ENCODE measurements around the gene TCTN2.

- TF ChIP-seq CTCF (IDR thresholded peaks at IDR 0.05) (no peak), POLR2A (IDR thresholded peaks at IDR 0.05) (no peak), EP300 (IDR thresholded peaks at IDR 0.05) (no peak)
Observed at GRCh38 chr12:123754041-123754772, 83.3 kb downstream of the TCTN2 start.
